ENCODE measurements around the gene GALR2. TPM values are rescaled to one million over a fixed set of nuclear protein-coding genes. Genes with fewer than 3 reads are reported as not detected.

Gene GALR2
- total RNA-seq, 4 donors from 2014 or later, result 0.18 TPM; not detected in 3

DNA sequence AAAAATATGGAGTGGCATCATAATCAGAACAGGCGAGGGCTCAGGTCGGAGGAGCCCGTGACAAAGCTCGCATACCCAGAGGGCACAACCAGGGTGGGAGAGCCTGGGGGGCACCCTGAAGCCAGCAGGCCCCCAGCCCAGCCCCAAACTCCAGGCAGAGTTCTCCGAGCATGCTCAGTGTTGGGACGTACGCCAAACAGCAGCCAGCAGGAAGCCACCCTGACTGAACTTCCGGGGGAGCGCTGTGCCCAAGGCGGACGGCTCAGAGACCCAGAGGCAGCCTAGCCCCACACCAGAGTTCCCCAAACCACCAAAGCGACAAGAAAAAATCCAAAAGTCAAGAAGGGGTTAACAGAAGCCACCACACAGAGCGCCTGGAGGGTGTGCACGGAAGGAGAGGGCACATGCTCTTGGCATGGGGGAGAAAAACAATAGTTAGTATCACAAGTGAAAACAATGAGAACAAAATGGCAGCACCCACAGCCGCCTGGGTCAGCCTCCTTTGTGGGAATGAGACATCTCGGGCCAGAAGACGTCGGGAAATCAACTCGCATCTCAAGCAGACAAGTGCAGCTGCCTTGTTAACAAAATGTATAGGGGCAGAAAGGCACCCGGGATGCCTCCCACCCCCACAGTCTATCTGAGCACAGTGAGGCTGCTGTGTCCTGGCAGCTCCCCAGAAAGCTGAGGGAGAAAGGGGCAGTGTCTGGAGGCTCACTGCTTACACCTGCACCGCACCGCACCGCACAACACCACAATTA lies 17.1 kb downstream of the GALR2 start:
- no peak for TF ChIP-seq POLR2A (IDR thresholded peaks at IDR 0.05)
- TF ChIP-seq, protein P1, sequence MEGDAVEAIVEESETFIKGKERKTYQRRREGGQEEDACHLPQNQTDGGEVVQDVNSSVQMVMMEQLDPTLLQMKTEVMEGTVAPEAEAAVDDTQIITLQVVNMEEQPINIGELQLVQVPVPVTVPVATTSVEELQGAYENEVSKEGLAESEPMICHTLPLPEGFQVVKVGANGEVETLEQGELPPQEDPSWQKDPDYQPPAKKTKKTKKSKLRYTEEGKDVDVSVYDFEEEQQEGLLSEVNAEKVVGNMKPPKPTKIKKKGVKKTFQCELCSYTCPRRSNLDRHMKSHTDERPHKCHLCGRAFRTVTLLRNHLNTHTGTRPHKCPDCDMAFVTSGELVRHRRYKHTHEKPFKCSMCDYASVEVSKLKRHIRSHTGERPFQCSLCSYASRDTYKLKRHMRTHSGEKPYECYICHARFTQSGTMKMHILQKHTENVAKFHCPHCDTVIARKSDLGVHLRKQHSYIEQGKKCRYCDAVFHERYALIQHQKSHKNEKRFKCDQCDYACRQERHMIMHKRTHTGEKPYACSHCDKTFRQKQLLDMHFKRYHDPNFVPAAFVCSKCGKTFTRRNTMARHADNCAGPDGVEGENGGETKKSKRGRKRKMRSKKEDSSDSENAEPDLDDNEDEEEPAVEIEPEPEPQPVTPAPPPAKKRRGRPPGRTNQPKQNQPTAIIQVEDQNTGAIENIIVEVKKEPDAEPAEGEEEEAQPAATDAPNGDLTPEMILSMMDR (IDR thresholded peaks at IDR 0.05 in 4 of 5, conservative IDR thresholded peaks at IDR 0.05 in 1 of 5), result no peak
- intact Hi-C loops (cut with DNase I; ENCODE audit: low total_unique reads) (no loop called here), in situ Hi-C loops (cut with MboI; ENCODE audit: low sequenced_read_pairs in 4 of 4) (no loop called here)
- ATAC-seq (no peak), DNase-seq (no peak)
- Histone ChIP-seq H3K4me3 (no peak overlapping the region), H3K36me3 (peaks cover 0 to 94% of the 10 kb centered on the region in 2 donors), H3K4me1 (no peaks in the 10 kb centered on the region), H3K27me3 (no peaks in the 10 kb centered on the region), H3K9me3 (no peaks in the 10 kb centered on the region), H3K27ac (no peak overlapping the region)

DNA sequence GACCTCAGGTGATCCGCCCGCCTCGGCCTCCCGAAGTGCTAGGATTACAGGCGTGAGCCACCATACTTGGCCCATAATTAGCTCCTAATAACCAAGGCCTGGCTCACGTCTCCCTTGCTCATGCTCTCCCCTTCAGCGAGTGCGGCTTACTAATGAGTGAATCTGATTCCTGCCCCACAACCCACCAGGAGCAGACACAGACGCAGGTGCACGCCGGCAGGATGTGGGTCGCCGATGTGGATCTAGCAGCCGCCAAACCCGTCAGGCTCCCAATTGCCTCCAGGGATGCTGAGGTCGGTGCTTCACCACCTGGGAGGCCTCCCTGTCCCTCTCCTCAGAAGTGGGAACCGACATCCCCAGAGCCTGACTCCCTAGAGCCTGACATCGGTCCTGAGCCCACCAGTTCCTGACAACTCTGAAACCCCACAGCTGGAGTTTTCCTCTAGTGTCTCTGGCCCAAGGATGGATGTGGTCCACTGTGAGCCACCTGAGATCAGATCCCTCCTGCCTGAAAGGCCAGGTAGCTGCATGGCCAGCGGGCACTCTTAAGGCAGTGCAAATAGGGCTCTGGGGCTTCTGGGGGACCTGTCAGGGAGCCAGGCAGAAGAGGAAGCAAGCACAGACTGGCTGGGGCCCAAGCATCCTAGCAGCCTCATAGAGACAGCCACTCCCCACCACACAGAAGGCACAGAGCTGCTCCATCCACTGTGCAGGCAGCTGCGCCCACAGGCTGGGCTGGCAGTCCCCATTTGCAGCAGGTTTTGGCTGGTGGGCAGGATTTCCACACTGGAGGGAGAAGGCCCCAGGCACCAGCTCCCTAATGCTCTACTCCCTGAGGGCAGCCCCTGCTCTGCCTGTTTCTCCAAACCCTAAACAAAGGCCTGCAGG lies 18.2 kb downstream of the GALR2 start:
- in situ Hi-C loops (cut with MboI; ENCODE audit: low sequenced_read_pairs in 4 of 4) (no loop called here), intact Hi-C loops (cut with DNase I; ENCODE audit: low total_unique reads) (no loop called here)
- ATAC-seq, result no peak

DNA sequence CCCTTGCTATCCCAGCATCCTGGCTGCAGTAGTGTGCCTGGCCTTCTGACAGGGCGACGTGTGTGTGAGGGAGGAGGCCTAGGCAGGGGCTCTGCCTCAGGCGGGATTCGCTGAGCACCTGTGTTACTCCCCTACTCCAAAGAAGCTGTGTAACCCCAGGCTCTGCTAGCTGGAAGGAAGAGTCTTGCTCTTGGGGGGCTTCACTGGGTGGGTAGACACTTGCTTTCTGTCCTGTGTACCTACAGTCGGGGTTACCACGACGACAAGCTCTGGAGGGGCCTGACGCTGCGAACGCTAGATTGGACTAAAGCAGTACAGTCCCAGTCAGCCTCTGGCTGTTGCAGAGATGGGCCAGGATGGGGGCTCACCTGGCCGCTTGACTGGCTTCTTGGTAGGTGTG lies 19.5 kb downstream of the GALR2 start:
- in situ Hi-C loops (cut with MboI; ENCODE audit: low sequenced_read_pairs in 4 of 4), result no loop called here
- no peak overlapping the region for H3K27ac ChIP-seq
- no peak for DNase-seq
- no peaks in the 10 kb centered on the region for H3K4me1 ChIP-seq
- H3K4me3 ChIP-seq, result no peak overlapping the region
- intact Hi-C loops (cut with DNase I; ENCODE audit: low total_unique reads), result no loop called here
- no peaks in the 10 kb centered on the region for H3K27me3 ChIP-seq
- no peaks in the 10 kb centered on the region for H3K9me3 ChIP-seq
- no peak for ATAC-seq
- TF ChIP-seq, protein P1 (IDR thresholded peaks at IDR 0.05 in 4 of 5, conservative IDR thresholded peaks at IDR 0.05 in 1 of 5), result no peak
- no peak for TF ChIP-seq POLR2A (IDR thresholded peaks at IDR 0.05)
- peaks cover 0 to 84% of the 10 kb centered on the region in 2 donors for H3K36me3 ChIP-seq

More for the DNA sequence above, 18.2 kb downstream of the GALR2 start:
- peaks cover 0 to 94% of the 10 kb centered on the region in 2 donors for H3K36me3 ChIP-seq
- H3K27ac ChIP-seq, result no peak overlapping the region
- H3K4me1 ChIP-seq, result no peaks in the 10 kb centered on the region
- no peak for DNase-seq
- no peak overlapping the region for H3K4me3 ChIP-seq
- TF ChIP-seq, protein P1 (IDR thresholded peaks at IDR 0.05 in 4 of 5, conservative IDR thresholded peaks at IDR 0.05 in 1 of 5), result no peak
- H3K9me3 ChIP-seq, result no peaks in the 10 kb centered on the region
- H3K27me3 ChIP-seq, result no peaks in the 10 kb centered on the region

DNA sequence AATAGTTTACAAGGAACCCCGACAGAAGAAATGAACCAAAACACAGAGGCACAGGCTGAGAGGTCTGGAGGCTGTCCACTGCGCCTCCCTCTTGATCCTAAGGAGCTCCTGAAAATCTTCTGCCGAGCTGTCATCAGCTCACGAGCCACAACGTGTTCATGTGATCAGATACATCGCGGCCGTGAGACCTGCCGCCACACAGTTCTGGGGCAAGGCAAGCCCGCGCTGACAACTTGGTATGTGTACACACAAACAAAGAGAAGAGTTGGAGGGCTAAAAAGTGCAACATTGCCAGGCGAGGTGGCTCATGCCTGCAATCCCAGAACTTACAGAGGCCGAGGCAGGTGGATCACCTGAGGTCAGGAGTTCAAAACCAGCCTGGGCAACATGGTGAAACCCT lies 21.4 kb downstream of the GALR2 start:
- Histone ChIP-seq H3K4me3 (no peak overlapping the region), H3K27me3 (no peaks in the 10 kb centered on the region), H3K36me3 (peaks cover 0 to 81% of the 10 kb centered on the region in 2 donors), H3K27ac (no peak overlapping the region), H3K4me1 (no peaks in the 10 kb centered on the region), H3K9me3 (no peaks in the 10 kb centered on the region)
- intact Hi-C loops (cut with DNase I; ENCODE audit: low total_unique reads) (no loop called here), in situ Hi-C loops (cut with MboI; ENCODE audit: low sequenced_read_pairs in 4 of 4) (no loop called here)
- ATAC-seq, result no peak
- no peak for TF ChIP-seq POLR2A (IDR thresholded peaks at IDR 0.05)
- TF ChIP-seq, protein P1 (IDR thresholded peaks at IDR 0.05 in 4 of 5, conservative IDR thresholded peaks at IDR 0.05 in 1 of 5), result no peak
- DNase-seq, result no peak
